Common myeloid progenitor, CD34-positive (primary cell): ENCODE results near the gene PRRT1.

Source experiments
- CTCF ChIA-PET: fragments of 350-600 bp; sonication (Branson Sonifier 250); formaldehyde crosslinking; loops from one replicate; lab custom pipeline; 2021; ENCODE audit warnings: antibody characterized with exemption; lab: Charles Lee
- POLR2A ChIA-PET: fragments of 350-600 bp; sonication (Branson Sonifier 250); formaldehyde crosslinking; loops from one replicate; lab custom pipeline; 2021; ENCODE audit warnings: antibody characterized with exemption; lab: Charles Lee
- DNase-seq, 3 donors: peaks; one replicate each; pipeline versions ENCODE4 v3.0.0 to v3.0.0-alpha.2; 2013
- H3K27ac ChIP-seq, 2 experiments: 1 replicate in 1 of 2; 2 replicates in 1 of 2; pipeline ENCODE4 v1.7.0; 2013; ENCODE audit warnings: inconsistent platforms in 2 of 2, low read length in 2 of 2, mild to moderate bottlenecking in 2 of 2, low read depth in 1 of 2, moderate library complexity in 1 of 2; ENCODE audit not compliant: severe bottlenecking in 2 of 2, insufficient read depth in 1 of 2, poor library complexity in 1 of 2
- H3K27me3 ChIP-seq, 5 experiments: replicated peaks in 2 of 5; 1 replicate in 3 of 5; 2 replicates in 2 of 5; pipeline versions ENCODE4 v1.6.1 to v1.7.0; 2013; ENCODE audit warnings: low read length in 4 of 5, mild to moderate bottlenecking in 2 of 5, moderate library complexity in 2 of 5, inconsistent platforms in 1 of 5; ENCODE audit not compliant: insufficient read depth in 5 of 5, control insufficient read depth in 4 of 5
- H3K36me3 ChIP-seq, 4 experiments: 1 replicate in 2 of 4; 2 replicates in 2 of 4; pipeline versions ENCODE4 v1.6.1 to v1.7.0; 2013; ENCODE audit warnings: low read length in 3 of 4, control low read depth in 1 of 4, mild to moderate bottlenecking in 1 of 4; ENCODE audit not compliant: control insufficient read depth in 4 of 4, insufficient read depth in 4 of 4
- H3K4me1 ChIP-seq, 4 experiments: 1 replicate in 3 of 4; 2 replicates in 1 of 4; pipeline versions ENCODE4 v1.6.1 to v1.7.1; 2013; ENCODE audit warnings: low read length in 3 of 4, mild to moderate bottlenecking in 3 of 4, control low read depth in 1 of 4, inconsistent platforms in 1 of 4, moderate library complexity in 1 of 4; ENCODE audit not compliant: control insufficient read depth in 4 of 4, insufficient read depth in 4 of 4; ENCODE audit errors: control extremely low read depth in 1 of 4
- H3K4me3 ChIP-seq, 7 experiments: 1 replicate in 4 of 7; 2 replicates in 3 of 7; pipeline versions ENCODE4 v1.5.1 to v1.7.0; 2013; ENCODE audit warnings: mild to moderate bottlenecking in 7 of 7, low read length in 6 of 7, moderate library complexity in 6 of 7, inconsistent platforms in 2 of 7, low read depth in 2 of 7, control low read depth in 1 of 7; ENCODE audit not compliant: insufficient read depth in 4 of 7, control insufficient read depth in 1 of 7; ENCODE audit errors: extremely low read depth in 1 of 7
- H3K9me3 ChIP-seq, 5 experiments: 1 replicate in 4 of 5; 2 replicates in 1 of 5; pipeline versions ENCODE4 v1.6.1 to v1.7.1; 2013; ENCODE audit warnings: low read length in 4 of 5, mild to moderate bottlenecking in 2 of 5, inconsistent platforms in 1 of 5, low read depth in 1 of 5, moderate library complexity in 1 of 5; ENCODE audit not compliant: control insufficient read depth in 4 of 5, insufficient read depth in 2 of 5; ENCODE audit errors: control extremely low read depth in 1 of 5
- WGBS: methylation state at CpG from one replicate; pipeline ENCODE4 v1.1.5; 2013; ENCODE audit not compliant: insufficient coverage; 5-methylcytosine and 5-hydroxymethylcytosine counted together

The PRRT1 gene

DNA sequence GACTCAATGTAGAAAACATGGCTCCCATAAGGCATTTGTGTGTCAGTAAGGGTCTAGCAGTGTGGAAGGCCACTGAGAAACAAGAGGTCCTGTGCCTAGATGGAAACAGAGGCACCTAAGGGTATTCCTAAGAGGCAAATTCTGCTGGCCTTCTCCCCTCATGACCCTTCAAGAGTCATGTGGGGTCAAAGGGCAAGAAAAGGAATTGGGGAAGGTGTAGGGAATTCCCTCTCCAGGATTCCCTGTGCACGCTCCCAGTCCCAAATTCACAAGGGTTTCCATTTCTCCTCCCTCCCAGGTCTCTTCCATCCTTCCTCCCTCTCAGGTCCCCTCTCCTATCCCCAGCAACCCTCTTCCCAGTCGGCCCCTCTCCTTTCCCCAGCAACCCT lies 23.6 kb upstream of the PRRT1 start:
- H3K36me3 ChIP-seq: peaks cover 2 to 18% (median 13%) of the 10 kb centered on the region in 4 experiments
- H3K27me3 ChIP-seq: no peaks in the 10 kb centered on the region
- H3K4me1 ChIP-seq: peaks cover 21 to 58% (median 48%) of the 10 kb centered on the region in 4 experiments
- ChIA-PET POLR2A (no interaction called here), CTCF (no interaction called here)
- H3K27ac ChIP-seq: peak overlapping the region; percentile 81 to 92
- H3K4me3 ChIP-seq: peak overlapping the region; percentile 46 to 94 (median 83)
- DNase-seq: no peak
- H3K9me3 ChIP-seq: no peaks in the 10 kb centered on the region
- 40% methylated on average over 2 of the region's 2 CpGs for WGBS

GRCh38 chr6:32174416-32174815 lies 22.7 kb upstream of the PRRT1 start:
- Histone ChIP-seq H3K9me3 (no peaks in the 10 kb centered on the region), H3K36me3 (peaks cover 6 to 21% (median 14%) of the 10 kb centered on the region in 4 experiments), H3K27me3 (no peaks in the 10 kb centered on the region), H3K4me1 (peaks cover 21 to 51% (median 41%) of the 10 kb centered on the region in 4 experiments), H3K27ac (no peak overlapping the region), H3K4me3 (peak overlapping the region in 1 of 7 experiments; percentile 85)
- ChIA-PET CTCF (no interaction called here), POLR2A (no interaction called here)
- no peak for DNase-seq
- 100% methylated on average over 1 of the region's 1 CpG for WGBS

DNA sequence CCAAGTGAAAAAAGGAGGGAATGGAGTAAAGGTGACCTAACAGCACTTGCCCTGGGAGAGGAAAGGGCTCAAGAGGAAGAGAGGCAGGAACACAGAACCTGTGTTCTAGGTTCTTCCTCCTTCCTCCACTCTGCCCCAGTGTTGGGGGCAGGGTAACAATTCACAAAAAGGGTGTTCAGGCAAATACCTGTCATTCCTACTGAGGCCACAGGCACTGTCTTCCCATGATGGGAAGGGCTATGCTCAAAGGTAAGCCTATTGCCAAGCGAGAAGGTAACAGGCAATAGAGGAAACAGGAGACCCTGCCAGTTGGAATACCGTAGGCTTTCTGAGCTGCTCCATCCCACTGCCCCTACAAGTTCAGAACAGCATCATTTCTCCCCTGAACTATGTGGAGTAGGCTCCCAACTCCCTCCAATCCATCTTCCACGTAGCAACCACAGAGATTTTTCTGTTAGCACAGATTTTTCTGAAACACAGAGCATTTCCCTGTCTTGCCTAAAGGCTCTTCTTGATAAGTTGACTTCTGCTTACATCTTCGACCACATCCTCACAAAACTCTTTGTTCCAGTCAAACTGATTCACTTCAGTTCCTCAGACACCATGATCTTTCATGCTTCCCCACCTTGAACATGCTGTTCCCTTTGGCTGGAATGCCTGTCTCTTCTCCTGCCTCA lies 21.4 kb upstream of the PRRT1 start:
- H3K27ac ChIP-seq: peak overlapping the region in 1 of 2 experiments; percentile 28
- H3K27me3 ChIP-seq: no peaks in the 10 kb centered on the region
- peaks cover 15 to 42% (median 32%) of the 10 kb centered on the region in 4 experiments for H3K4me1 ChIP-seq
- 81% methylated on average over 4 of the region's 4 CpGs for WGBS
- H3K9me3 ChIP-seq: no peaks in the 10 kb centered on the region
- peaks cover 6 to 32% (median 21%) of the 10 kb centered on the region in 4 experiments for H3K36me3 ChIP-seq
- CTCF ChIA-PET: interaction anchor here (1.0 to 1.1 kb wide), 2 partner anchors 9 to 18 kb away, joined by 3 read pairs; partner anchors contain the start of gene EGFL8
- POLR2A ChIA-PET: no interaction called here
- no peak overlapping the region for H3K4me3 ChIP-seq
- no peak for DNase-seq

DNA sequence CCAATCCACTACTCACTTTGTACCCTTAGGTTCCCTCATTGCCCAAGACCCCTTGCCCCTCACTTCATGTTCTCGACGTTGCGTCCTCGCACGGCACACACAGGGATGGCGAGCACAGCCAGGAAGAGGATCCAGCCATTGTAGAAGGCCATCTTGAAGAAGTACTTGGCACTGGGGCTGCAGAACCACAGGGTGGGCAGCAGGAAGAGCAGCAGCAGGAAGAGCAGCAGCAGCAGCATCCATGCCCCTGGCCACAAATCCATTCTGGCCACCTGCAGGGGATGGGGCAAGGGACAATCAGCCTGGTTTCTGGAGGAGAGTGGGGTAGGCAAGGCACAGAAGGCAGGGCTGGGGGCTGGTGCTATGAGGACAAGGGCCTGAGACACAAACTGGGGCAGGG lies 19.5 kb upstream of the PRRT1 start:
- WGBS: 100% methylated on average over 6 of the region's 6 CpGs
- no peak for DNase-seq
- Histone ChIP-seq H3K4me1 (peaks cover 5 to 28% (median 19%) of the 10 kb centered on the region in 4 experiments), H3K27ac (no peak overlapping the region), H3K4me3 (no peak overlapping the region), H3K27me3 (no peaks in the 10 kb centered on the region), H3K36me3 (peaks cover 10 to 50% (median 34%) of the 10 kb centered on the region in 4 experiments), H3K9me3 (no peaks in the 10 kb centered on the region)
- CTCF ChIA-PET: interaction anchor here (1.6 kb wide), 1 partner anchor 13 kb away, joined by 3 read pairs; no protein-coding TSS in a partner anchor
- POLR2A ChIA-PET: no interaction called here

GRCh38 chr6:32170294-32170693 lies 18.6 kb upstream of the PRRT1 start:
- Histone ChIP-seq H3K4me1 (peaks cover 3 to 22% (median 12%) of the 10 kb centered on the region in 4 experiments), H3K27me3 (no peaks in the 10 kb centered on the region), H3K9me3 (no peaks in the 10 kb centered on the region), H3K36me3 (peaks cover 13 to 58% (median 34%) of the 10 kb centered on the region in 4 experiments), H3K4me3 (no peak overlapping the region), H3K27ac (no peak overlapping the region)
- POLR2A ChIA-PET: no interaction called here
- DNase-seq: no peak
- WGBS: 97% methylated on average over 6 of the region's 11 CpGs
- CTCF ChIA-PET: interaction anchor here (0.8 to 1.9 kb wide), 5 partner anchors 9 to 23 kb away, joined by 3 to 7 read pairs (median 3); partner anchors contain the start of gene GPSM3

DNA sequence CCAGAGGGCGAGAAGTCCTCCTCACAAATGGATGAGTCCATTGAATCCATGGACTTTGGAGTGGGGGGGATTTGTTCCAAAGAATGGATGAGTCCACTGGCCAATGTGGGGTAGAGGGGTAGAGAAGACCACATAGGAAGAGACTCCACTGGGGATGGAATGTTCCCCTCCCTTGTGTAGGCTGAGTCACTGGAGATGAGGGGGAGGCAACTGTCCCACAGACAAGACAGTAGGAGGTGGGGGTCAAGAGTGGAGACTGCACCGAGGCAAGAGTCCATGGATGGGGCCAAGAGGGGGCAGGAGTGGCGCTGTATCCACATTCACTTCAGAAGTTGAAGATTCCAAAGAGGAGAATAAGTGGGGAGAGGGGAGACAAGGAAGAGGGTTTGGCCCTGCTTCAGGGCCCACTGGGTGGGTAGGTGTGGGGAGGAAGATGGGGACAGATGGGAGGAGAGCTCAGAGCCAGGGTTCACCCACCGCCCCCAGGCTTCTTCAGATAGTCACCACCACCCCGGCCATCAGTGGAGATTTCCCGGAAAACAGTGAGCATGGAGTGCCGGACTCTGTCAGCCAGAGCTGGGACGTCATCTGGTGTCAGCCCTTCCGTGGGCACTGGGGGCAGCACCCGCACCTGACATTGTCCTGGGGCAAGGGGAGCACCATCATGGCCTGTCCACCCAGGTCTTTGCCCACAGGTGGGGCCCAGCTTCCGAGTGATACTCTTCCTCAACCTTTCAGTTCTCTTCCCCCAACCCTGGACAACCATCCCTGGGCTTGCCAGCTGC lies 17.3 kb upstream of the PRRT1 start:
- Histone ChIP-seq H3K4me3 (no peak overlapping the region), H3K27ac (peak overlapping the region in 1 of 2 experiments; percentile 74), H3K4me1 (peaks cover 0 to 12% (median 5%) of the 10 kb centered on the region in 4 experiments), H3K9me3 (no peaks in the 10 kb centered on the region), H3K36me3 (peaks cover 13 to 64% (median 40%) of the 10 kb centered on the region in 4 experiments), H3K27me3 (no peaks in the 10 kb centered on the region)
- DNase-seq: no peak
- WGBS: 98% methylated on average over 10 of the region's 11 CpGs
- ChIA-PET CTCF (interaction anchor here (0.9 to 1.9 kb wide), 6 partner anchors 10 to 38 kb away, joined by 3 to 7 read pairs (median 4); partner anchors contain the start of genes FKBPL and GPSM3), POLR2A (no interaction called here)
